GM21786 (cell line): ENCODE data around the gene DSCAML1.
A peak's percentile ranks its signal among the peaks of the same experiment; 100 is the strongest.

Experiments used
- ATAC-seq: cut with Tn5 transposase; IDR thresholded peaks from one replicate; pipeline ENCODE4 v1.9.1; 2021; ENCODE audit not compliant: unreplicated experiment

DSCAML1 gene

GRCh38 chr11:117831661-117832415 lies 34.8 kb upstream of the DSCAML1 start:
- ATAC-seq: no peak

GRCh38 chr11:117830674-117831351 lies 33.8 kb upstream of the DSCAML1 start:
- ATAC-seq: no peak

DNA sequence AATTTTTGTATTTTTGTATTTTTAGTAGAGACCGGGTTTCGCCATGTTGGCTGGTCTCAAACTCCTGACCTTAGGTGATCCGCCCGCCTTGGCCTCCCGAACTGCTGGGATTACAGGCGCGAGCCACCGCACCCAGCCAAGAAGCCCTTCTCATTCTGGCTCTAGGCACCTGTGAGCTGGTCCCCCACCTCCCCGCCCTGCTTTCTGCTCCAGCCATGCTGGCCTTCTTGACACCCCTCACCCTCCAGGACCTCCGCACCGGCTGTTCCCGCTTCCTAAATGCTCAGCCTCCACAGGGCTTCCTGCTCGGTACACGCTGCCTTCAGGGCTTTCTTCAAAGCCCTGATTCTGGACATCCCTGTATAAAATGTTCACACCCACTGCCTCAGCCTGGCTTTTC lies 33.1 kb upstream of the DSCAML1 start:
- no peak for ATAC-seq

DNA sequence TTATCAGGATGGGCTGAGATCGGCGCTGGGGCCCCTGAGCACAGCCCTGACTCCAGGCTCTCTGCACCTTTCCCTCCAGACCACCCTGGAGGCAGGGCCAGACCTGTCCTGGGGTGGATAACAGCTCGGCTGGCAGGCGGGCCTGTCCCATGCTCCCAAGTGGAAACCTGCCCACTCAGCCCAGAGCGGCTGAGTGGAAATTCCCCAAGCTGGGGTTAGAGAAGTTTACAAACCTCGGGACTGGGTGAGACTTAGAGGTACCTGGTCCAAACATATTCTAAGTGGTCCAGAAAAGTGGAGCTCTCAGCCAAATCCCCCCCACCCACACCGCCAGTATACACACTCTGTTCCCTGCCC lies 32.3 kb upstream of the DSCAML1 start:
- peak; percentile 10 for ATAC-seq

- ATAC-seq: peak; percentile 78
These were observed 31.8 kb upstream of the DSCAML1 start for GRCh38 chr11:117828611-117829368.

GRCh38 chr11:117827521-117828511 lies 30.8 kb upstream of the DSCAML1 start:
- no peak for ATAC-seq

GRCh38 chr11:117826832-117827231 lies 29.8 kb upstream of the DSCAML1 start:
- no peak for ATAC-seq

DNA sequence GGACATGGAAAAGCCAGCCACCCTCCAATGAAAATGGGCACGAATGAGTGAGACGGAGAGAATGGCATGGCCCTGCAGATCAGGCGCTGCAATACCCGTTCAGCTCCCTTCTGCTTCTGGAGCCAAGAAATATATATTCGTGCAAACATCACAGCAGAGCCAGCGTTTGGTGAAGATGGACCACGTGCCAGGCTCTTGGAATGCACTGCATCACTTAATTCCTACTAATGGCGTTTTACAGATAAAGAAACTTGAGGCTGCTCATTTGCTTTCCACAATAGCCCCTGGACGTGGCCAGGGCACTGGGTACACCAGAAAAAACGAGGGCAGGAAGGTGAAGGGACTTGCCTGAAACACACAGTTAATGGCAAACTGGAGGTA lies 29.2 kb upstream of the DSCAML1 start:
- ATAC-seq: no peak

GRCh38 chr11:117825538-117826189 lies 28.6 kb upstream of the DSCAML1 start:
- no peak for ATAC-seq

DNA sequence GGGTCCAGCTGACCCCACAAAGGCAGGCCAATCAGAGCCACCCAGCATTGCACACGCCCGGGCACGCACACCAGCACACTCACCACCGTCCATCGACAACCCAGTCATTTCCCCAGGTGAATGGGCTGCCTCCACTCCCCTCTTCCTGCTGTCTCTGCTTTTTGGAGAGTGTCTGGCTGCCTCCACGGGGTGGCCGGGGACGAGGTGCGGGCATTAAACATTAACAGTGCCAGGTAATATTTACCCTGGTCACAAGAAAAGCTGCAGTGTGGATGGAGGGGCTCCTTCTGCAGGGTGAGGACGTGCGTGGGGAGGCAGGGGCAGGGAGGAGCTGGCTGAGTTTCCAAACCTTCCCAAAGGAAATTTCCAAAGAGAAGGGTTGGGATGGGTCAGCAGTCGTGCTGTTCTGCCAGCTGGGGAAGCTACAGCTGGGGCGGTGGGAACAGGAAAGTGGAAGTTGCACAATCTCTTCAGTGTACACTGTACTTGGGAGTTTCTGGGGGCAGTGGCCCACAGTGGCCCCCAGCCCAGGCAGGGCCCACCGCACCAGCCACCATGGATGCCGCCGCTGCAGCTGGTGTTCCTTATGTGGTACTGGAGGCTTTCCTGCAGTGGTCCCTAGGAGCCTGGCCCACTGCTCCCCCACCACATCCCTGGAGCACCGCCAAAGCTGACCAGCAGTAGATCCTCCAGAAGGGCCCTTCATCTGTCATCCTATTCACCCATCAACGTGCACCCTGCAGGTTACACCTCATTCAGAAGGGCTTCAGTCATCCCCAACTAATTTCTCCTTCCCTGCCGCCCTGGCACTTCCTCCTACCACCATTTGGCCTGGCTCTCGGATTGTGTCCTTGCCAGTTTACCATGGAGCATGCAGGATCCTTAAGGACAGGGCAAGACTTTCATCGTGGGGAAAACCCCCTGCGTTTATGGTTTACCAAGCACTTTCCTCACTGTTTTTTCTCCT lies 27.8 kb upstream of the DSCAML1 start, which contains the start of gene FXYD2:
TSS of gene FXYD2 (minus strand) at position 174 of the 967 bp plus-strand sequence. CDS start at position 108, 66 bp downstream.
- ATAC-seq: no peak

GRCh38 chr11:117823946-117824420 lies 27.0 kb upstream of the DSCAML1 start:
- no peak for ATAC-seq

- no peak for ATAC-seq
These were observed 26.4 kb upstream of the DSCAML1 start for GRCh38 chr11:117823294-117823945.

DNA sequence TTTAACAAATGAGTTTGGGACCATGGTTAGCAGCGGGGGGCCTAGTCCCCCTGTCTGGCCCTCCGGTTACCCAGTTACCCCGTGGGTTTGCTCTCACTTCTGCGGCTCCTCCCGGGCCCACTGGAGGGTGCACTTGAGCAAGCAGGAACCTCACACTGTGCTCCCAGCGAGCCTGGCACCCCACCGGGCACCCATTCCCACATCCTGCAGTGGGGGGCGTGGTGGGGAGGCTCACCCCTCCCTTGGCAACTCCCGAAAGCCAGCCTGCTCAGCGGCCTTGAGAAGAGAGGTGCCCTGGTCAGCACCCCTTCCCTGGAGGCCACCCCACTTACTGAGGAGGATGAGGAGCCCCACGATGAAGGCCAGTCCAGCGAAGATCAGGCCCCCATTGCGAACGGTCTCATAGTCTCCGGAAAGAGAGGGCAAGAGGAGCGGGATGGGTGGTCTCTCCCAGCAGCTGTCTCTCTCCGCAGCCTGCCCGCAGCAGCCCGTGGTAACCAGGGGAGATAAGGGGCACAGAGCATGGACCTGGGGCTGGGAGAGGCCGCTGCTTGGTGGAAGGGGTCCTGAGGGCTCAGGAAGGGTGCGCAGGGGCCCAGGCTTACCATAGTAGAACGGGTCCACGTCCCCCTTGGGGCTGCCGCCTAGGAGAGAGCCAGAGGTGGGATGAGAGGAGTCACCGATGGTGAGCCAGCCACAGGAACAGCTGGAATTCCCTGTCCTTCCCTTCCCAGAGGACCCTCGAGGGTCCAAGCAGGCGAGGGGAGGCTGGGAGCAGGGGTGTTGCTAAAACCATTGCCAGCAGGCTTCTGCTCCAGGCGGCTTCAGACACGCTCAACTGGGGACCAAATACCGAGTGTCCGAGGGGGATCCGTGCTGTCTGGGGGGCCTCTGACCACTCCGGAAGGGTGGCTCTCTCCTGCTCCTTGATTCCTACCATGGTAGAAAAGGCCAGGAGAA lies 25.3 kb upstream of the DSCAML1 start:
- ATAC-seq: no peak

DNA sequence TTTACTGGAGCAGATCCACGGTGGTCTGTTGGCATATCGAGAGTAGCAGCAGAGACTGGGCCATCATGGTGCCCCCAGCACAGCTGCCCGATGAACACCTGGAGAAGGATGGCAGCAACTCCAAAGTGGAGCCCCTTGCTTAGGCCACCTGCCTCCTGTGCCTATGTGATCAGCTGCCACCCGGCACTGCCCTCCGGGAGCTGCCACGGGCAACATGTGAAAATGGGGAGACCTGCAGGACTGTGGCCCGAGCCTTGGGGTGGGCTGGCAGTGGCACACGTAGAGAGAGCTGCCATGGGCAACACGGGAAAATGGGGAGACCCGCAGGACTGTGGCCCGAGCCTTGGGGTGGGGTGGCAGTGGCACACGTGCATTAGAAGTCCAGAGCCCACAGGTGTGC lies 24.4 kb upstream of the DSCAML1 start:
- ATAC-seq: no peak

GRCh38 chr11:117820516-117820915 lies 23.5 kb upstream of the DSCAML1 start:
- ATAC-seq: no peak

GRCh38 chr11:117820071-117820470 lies 23.1 kb upstream of the DSCAML1 start:
- ATAC-seq: no peak
